GM18861 (cell line): ENCODE measurements around the gene VPS8.
A peak's percentile ranks its signal among the peaks of the same experiment; 100 is the strongest.
"Not testable (repeated sequence)": the region's sequence is repeated elsewhere in the genome, so short reads cannot be mapped to it uniquely, and the experiment has no call there.

Source experiments
- ATAC-seq: cut with Tn5 transposase; IDR thresholded peaks from one replicate; pipeline ENCODE4 v1.9.1; 2021; ENCODE audit not compliant: unreplicated experiment

Gene VPS8

DNA sequence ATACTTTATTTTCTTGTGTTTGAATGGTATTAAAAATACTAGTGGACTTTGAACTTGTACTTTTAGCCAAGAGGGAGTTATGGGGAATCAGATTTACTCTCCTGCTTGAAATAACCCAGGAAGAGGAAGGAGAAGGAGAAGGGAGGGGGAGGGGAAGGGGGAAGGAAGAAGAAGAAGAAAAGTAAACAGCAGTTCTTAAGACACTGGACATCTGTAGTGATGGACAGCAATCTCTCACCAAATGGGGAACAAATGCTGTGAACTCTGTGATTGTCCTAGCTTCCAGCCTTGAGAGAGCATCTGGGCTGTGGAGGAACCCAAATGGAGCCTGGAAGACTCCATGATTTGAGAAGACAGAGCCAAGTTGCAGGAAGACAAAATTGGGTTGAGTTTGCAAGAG, 52.0 kb downstream of the VPS8 start:
- no peak for ATAC-seq

DNA sequence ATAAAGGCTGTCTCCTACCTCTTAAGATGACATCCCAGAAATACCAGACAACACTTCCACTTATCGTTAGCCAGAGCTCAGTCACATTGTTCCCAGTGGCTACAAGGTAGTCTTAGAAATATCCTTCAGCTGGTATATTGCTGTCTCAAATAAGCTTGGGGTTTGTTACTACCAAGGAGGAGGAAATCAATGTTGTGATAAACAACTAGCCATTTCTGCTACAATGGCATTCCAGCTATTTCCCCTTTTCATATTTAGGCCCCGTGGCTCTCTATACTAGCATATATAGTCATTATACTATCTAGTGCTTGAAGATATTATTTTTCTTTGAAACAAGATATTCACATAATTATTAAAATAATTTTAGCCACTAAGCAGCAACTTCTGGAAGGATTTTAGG, 56.5 kb downstream of the VPS8 start:
- ATAC-seq, result no peak

DNA sequence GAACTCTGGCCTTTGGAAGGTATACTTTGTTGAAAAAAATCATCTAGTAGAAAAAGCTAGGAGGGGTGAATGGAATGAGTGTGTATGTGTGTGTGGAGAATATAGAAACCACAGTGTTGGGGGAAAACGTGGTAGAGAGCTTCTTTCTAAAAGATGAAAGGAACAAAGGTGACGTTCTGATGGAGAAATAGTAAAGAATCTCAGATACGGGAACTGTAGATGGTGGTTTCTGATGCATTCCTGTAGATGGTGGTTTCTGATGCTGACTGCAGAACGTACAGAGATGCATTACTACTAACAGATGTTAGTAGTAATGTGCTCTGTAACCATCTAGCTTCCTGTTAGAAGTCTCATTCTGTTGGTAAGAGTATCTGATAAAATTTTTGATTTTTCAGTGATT, 60.2 kb downstream of the VPS8 start:
- ATAC-seq, result no peak

DNA sequence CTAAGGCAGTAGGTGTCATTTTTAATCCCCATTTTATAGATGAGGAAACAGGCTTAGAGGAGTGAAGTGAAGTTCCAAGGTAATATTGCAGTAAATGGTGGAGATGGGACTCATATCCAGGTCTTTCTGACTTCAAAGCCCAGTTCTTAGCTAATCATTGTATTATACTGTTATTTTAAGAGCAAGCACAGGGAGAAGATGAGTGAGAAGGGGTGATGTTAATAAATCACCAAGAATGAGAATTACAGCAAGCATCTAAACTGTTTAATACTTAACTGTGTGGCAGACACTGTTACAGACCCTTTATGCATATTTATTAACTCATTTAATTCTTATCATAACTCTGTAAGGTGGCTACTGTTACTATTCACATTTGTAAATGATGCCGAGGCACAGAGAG, 61.2 kb downstream of the VPS8 start:
- no peak for ATAC-seq

DNA sequence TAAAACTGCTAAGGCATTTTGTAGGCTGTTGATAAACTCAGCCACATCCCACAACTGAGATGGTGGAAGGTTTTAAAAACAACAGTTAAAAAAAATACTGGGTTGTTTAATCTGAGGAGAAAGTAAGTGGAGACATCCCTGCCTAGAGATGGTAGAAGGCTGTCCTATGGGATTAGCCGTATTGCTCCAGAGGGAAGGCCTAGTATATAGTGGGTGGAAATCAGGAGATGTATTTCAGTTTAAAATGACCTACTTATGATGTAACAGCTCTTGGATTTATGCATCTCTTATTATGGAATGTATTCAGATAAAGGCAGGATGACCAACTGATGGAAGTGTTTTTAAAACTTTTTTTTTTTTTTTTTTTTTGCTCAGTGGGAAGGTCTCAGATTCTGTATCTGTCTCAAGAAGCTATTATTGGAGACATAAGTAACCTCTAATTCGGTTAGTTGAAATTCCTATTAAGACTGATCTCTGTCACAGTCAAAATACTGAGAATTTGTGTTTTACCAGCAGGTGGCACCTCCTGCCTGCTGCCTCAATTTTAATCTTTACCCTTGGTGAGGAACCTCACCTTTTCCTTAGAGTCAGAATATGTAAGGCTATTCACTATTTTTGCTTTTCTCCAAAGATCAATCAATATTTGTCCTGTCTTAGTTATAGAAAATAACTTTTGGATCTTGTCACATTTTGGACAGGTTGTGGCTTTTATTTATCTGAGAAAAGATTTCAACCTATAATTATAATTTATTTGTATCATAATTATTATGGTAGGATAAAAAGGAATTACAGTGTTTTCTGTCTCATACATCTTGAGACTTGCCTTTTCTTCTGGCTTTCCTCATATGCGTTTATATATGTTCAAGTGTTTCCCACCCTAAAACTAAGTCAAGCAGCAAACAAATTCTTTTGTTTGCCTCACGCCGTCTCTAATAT, 63.0 kb downstream of the VPS8 start:
- peak; percentile 60 for ATAC-seq

DNA sequence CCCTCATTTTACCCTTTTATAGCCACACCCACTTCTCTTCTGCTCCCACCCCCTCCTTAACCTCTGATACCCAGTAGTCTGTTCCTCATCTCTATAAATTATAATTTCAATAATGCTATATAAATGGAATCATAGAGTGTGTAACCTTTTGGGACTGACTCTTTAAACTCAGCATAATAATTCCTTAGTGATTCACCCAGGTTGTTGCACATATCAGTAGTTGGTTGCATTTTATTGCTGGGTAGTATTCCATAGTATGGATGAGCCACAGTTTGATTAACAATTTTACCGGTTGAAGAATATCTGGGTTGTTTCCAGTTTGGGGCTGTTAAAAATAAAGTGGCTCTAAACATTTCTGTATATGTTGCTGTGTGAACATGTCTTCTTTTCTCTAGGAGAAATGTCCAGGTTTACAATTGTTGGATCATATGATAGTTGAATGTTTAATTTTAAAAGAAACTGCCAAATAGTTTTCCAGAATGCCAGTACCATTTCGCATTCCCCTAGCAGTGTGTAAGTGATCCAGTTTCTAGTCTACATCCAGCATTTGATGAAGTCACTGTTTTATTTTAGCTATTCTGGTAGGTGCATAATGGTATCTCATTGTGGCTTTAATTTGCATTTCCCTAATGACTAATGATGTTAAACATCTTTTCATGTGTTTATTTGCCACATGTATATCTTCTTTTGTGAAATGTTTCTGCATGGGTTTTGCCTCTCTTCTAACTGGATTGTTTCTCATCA, 68.5 kb downstream of the VPS8 start:
- ATAC-seq, result no peak

DNA sequence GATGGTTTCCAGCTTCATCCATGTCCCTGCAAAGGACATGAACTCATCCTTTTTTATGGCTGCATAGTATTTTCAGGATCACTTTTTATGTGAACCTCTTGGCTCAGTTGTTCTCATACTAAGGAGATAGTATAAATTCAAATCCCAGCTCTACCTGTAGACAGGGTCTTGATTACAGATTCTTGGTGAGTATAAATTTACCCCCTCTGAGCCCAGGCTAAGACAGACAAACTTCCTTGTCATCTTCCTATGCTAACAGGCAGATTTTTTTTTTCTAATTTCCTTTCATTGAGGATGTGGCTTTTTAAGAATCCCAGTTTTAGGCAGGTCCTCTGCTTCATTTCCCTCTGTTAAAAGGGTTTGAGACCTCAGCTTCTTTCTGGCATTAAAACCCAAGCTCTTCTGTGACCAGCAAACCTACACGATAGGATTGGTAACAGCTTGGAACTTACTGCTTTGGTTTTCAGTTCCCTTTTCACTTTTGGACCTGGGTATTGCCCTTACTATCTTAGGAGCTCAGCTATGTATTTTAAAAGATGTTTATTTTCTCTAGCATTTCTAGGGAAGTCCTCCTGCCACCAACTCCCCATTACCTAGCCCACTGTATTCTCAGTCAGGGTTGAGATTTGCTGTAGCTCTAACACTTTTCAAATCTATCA, 72.5 kb downstream of the VPS8 start:
- ATAC-seq, result peak; percentile 93

DNA sequence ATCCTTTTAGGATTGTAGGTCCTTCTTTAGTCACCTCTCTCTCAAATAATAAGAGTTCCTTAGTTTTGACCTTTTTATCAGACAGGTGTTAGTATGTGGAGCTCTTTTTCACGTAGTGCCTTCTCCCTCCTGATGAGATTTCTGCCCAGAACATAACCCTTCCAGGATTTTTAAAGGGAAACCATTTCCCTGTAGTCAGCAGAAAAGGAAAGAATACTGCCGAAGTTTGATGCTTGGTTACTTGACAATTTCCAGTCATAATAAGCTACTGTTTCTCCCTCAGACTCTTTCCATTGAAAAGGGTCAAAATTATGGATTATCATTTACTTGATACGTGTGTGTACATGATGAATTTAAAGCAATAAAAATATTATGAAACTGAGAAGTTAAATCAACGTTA, 73.1 kb downstream of the VPS8 start:
- ATAC-seq, result no peak

DNA sequence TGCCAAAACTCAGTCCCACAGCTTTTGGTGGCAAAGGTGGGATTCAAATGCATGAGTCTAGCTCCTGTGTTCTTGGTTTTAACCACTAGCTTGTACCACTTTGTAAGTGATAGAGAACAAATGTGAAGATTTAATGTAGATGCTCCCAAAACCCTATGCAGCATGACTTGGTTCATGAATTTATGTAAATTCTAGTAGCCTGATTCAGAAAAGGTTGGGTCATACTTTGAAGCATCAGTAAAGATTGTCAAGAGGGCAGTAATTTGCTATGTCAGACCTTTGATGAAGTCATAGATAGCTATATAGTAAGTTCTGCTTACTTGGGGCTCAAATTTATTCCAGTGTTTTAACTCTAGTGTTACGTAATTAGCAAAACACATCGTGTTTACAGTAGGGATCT, 75.6 kb downstream of the VPS8 start:
- ATAC-seq, result no peak

DNA sequence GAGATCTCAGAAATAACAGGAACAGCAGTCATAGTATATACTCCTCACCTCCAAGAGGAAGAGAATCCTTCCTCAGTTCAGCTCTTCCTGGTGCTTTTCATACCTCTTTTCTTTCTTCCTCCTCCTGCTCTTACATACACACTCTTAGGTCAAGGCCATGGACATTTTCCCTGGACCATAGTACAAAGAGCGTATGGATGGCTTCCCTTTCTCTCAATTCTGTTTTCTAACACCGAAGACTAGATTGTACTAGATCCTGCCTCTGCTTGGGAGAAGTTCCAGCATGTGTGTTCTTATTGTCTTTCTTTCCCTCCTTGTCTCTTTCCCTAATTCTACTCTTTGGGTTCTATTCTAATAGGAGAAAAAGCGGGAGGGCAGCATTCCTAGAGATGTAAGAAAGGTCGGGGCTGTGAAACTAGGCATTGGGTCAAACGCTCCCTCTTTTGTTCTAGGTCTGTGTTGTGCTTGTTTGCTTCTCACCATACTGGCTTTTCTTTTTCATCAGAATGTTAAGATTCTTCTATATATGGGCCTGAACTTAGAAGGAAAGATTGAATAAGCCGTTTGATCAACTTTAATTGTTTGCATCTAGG, 77.4 kb downstream of the VPS8 start:
- no peak for ATAC-seq

DNA sequence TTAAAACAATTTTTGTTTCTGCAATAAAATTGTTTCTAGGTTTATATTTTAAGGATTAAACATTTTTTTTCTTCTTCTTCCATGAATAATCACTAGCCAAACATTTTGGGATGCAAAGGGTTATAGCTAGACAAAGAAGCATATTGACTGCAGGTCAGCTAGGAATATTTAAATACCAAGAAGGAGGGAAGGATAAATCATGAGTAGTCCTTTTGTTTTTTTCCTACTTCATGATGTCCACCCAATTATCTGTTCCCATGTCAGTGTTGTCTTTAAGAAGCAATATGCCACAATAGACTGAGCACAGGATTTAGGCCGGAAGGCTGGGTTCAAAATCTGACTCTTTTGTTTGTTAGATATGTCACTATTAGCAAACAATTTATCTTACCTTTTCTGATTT, 82.1 kb downstream of the VPS8 start:
- no peak for ATAC-seq

DNA sequence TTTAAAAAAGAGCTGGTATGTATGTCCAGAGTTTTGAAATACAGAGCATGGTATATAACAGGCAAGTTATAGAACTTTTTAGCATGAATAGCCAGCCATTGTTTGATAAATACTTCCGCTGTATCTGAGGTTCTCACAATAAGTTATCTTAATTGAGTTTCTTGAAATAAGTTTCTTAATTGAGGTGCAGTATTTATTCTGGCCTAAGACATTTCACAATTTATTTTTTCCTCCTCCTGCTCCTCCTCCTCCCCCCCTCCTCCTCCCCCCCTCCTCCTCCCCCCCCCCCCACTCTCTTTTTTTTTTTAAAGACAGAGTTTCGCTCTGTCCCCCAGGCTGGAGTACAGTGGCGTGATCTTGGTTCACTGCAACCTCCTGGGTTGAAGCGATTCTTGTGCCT, 83.4 kb downstream of the VPS8 start:
- no peak for ATAC-seq

DNA sequence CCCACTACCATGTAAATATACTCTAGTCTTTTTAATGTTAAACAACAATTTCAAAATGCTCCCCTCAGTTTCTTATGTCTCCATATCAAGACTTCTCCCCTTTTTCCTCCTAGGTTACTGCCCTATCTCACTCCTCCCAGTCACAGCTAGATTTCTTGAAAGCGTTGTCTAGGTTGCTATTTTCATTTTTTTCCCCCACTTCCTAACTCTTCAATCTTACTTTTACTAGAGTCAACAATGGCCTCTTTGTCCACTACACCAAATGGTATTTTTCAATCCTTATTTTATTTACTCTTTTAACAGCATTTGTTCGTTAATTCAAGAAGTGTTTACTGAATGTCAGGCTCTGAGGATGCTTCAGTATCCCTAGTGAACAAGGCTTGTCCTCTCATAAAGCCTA, 84.4 kb downstream of the VPS8 start:
- ATAC-seq, result no peak

DNA sequence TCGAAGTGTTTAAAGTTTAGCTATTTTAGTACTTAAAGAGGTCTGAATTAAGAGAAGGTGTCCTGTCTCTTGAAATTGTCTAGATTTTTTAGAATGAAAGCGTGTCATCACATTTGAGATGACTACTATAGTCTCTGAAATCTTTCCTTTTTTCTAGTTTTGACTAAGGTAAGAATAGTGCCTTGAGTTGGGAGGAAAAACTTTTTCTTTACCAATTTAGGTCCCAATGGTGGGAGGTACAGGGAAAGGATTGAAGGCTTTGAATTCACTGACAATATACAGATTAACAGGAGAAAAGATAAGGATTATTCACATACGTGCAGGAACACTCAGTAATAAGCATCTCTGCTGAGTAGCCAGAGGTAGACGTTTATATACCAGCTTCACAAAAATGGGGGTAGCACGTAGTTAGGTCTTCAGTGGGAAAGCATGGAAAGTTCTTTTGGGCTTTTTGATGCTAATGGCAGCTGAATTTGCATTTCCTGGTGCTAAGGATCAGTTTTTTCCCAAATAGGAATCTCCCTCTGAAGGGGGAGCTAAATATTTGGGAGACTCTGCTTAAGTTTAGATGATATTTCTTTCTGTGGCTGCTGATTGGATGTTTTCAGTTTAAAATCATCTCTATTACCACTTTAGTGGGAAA, 88.1 kb downstream of the VPS8 start:
- no peak for ATAC-seq

DNA sequence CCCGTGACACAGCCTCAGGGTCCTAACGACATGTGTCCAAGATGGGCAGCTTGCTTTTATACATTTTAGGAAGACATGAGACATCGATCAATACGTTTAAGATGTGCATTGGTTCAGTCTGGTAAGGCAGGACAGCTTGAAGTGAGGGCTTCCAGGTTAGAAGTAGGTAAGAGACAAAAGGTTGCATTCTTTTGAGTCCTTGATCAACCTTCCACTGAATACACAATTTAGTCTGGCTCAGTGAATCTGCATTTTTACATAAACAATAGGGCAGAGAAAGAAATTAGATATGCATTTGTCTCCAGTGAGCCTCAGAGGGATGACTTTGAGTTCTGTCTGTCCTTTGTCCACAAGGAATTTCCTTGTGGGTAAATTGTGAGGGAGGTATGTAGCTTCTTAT, 95.1 kb downstream of the VPS8 start:
- not testable (repeated sequence) for ATAC-seq

DNA sequence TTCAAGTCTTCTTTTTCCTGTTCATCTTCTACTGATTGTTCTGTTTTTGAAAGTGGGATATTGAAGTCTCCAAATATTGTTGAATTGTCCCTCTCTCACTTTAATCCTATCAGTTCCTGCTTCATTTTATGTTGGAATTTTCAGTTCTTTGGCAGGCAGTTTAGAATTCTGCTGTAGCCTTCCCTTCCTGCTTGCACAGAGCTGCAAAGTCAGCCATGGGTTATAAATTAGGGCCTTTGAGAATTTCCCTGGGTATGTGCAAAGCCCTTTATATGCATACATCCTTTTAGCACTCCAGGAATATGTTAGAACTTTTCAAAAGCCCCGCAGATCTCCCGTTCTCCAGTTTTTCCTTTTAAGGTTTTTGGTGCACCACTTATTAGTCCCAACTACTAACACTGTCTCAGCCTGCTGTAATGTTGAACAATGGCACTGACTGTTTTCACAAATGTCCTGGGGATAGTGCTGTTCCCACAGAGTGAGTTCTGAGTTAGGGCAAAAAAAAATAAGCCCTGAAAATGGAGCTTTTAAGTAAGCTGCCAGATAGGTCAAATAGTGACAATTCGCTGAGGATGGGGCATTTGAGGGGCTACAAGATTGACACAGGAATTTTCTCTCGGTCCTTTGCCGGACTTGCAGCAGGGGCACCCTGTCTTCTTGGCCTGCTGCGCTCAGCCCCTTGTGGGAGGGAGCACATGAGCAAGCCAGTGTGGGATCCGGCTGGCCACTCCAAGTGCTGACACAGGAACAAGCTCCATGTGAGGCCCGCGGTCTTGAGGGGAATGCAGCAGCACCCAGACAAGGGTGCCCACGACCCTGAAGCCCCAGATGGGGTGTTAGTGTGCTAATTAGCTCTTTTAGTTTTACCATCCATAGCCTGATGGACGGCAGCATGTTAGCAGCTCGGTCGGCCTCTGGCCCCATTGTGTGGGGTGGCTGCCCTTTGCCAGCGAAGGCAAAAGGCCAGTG, 96.0 kb downstream of the VPS8 start:
- ATAC-seq, result no peak

DNA sequence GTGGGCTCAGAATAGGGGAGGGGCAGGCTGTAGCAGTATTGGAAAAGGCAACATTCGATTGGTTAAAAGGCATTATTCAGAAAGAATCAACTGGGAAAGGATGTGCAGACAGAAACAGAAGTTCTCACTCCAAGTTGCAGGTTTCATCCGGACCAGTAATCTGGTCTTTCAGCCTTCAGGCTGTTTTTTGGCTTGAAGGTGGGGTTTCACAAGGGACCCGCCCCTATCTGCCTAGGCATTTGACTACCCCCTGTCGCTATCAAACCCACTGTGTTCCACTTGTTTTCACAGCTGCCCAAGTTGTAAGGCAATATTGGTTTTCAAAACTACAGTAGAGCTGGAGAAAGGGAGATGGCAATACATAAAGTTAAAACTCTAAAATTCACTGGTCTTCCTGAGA, 96.9 kb downstream of the VPS8 start:
- no peak for ATAC-seq

DNA sequence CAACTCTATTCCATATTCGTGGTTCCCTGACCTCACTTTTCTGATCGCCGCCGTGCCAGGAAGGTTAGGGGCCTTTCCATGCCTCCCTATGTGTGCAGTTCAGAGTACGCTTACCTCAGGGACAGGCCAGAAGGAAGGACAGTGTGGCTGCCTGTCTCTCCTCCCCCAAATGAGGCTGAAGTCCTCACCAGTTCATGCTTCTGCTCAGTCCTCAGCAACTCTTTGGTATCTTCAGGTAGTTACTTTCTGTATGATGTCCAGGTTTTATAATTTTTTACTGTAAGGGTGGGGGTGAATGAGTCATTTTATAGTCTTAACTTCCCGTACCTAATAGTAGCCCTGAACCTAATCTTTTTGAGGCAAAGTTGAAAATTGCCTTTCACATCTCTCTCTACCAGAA, 98.7 kb downstream of the VPS8 start:
- no peak for ATAC-seq

DNA sequence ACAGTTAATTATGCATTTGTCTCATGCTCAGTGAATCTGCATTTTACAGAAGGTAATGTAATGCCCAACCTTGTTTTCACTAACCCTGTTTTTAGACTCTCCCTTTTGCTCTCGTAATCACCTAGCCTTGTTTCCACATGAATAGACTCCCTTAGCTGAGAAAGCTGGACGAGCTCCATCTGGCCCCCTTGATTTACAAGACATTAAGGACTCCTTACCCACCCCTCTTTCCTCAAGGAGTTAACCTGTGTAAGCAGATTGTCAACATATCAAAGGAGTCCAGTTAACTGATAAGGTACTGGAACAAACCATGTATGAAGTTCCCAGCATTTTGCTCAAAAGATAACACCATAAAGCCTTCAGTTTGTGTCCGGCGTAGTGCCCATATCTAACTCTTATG, 99.6 kb downstream of the VPS8 start:
- no peak for ATAC-seq

DNA sequence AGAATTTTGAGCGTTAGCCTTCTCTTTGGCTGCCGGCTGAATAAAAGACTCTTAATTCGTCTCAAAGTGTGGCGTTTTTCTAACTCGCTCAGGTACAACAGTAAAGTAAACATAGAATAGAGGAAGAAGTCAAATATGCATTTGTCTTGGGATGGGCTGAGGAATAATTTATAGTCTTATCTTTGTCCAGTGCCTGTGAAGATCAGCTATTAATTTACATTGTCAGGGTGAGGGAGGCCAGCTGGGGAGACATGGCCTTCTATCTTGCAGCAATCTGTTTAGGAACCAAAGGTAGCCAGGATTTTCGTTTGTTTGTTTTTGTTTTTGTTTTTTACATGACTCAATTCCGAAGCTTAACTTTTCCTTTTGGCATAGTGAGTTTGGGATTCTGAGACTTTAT, 100.2 kb downstream of the VPS8 start:
- ATAC-seq, result no peak
